Fibroblast of lung (primary cell): Measurements from ENCODE around the gene CYCS. TPM values are rescaled to one million over a fixed set of nuclear protein-coding genes. Genes with fewer than 3 reads are reported as not detected.
"Not testable (repeated sequence)": the region's sequence is repeated elsewhere in the genome, so short reads cannot be mapped to it uniquely, and the experiment has no call there.

ENCODE experiments used
- DNase-seq, 2 donors: peaks; one replicate each; pipeline versions ENCODE4 v3.0.0 to v3.0.0-alpha.2; 2010; ENCODE audit warnings: low read depth in 2 of 2
- H2AFZ ChIP-seq: 2 replicates; pipeline ENCODE4 v1.5.1; 2012; ENCODE audit warnings: low read length, control low read depth, inconsistent platforms
- H3K27ac ChIP-seq: 2 replicates; pipeline ENCODE4 v1.5.1; 2011; ENCODE audit warnings: low read length, control low read depth; ENCODE audit not compliant: insufficient read depth
- H3K27me3 ChIP-seq: 2 replicates; pipeline ENCODE4 v1.5.1; 2011; ENCODE audit warnings: mild to moderate bottlenecking, low read length; ENCODE audit not compliant: control insufficient read depth, insufficient read depth
- H3K36me3 ChIP-seq: 2 replicates; pipeline ENCODE4 v1.5.1; 2011; ENCODE audit warnings: low read length; ENCODE audit not compliant: control insufficient read depth, insufficient read depth
- H3K4me1 ChIP-seq: 2 replicates; pipeline ENCODE4 v1.5.1; 2011; ENCODE audit warnings: low read length; ENCODE audit not compliant: control insufficient read depth, insufficient read depth; ENCODE audit errors: extremely low read depth
- H3K4me2 ChIP-seq: 2 replicates; pipeline ENCODE4 v1.5.1; 2011; ENCODE audit warnings: low read length, control low read depth; ENCODE audit not compliant: insufficient read depth; ENCODE audit errors: extremely low read depth
- H3K4me3 ChIP-seq, 4 experiments: fragments of 200-600 bp in 1 of 4; sonication (generic) in 1 of 4; replicated peaks in 1 of 4; 2 replicates each; pipeline ENCODE4 v1.5.1; 2011 to 2016; ENCODE audit warnings: low read length in 4 of 4, low read depth in 3 of 4, mild to moderate bottlenecking in 3 of 4, control low read depth in 2 of 4, inconsistent platforms in 1 of 4, mixed read lengths in 1 of 4; ENCODE audit not compliant: insufficient read depth in 1 of 4; ENCODE audit errors: control extremely low read depth in 1 of 4
- H3K79me2 ChIP-seq: 2 replicates; pipeline ENCODE4 v1.5.1; 2012; ENCODE audit warnings: mild to moderate bottlenecking, low read length, inconsistent platforms; ENCODE audit not compliant: control insufficient read depth, insufficient read depth
- H3K9ac ChIP-seq: 2 replicates; pipeline ENCODE4 v1.5.1; 2011; ENCODE audit warnings: mild to moderate bottlenecking, low read length, control low read depth; ENCODE audit not compliant: insufficient read depth
- H3K9me3 ChIP-seq: 2 replicates; pipeline ENCODE4 v1.5.1; 2012; ENCODE audit warnings: low read depth, low read length; ENCODE audit not compliant: control insufficient read depth, insufficient read depth
- H4K20me1 ChIP-seq: 2 replicates; pipeline ENCODE4 v1.5.1; 2011; ENCODE audit warnings: low read length; ENCODE audit not compliant: control insufficient read depth, insufficient read depth; ENCODE audit errors: extremely low read depth
- EZH2 ChIP-seq: IDR thresholded peaks from 2 replicates; pipeline ENCODE4 v1.5.1; 2012; ENCODE audit warnings: low read length, control low read depth, mild to moderate bottlenecking; ENCODE audit errors: missing control alignments
- polyA plus RNA-seq, 2 donors: library from polyadenylated mRNA; depleted of rRNA in 1 of 2; stranded (reverse) in 1 of 2; unstranded in 1 of 2; fragments of >200 nt; gene quantifications; 2 replicates each; pipeline ENCODE4 v1.2.1, GENCODE V29; 2011 to 2012; ENCODE audit warnings: missing spikeins in 1 of 2
- total RNA-seq: library from RNA; depleted of rRNA; stranded (reverse); fragments of >200 nt; gene quantifications from 2 replicates; pipeline ENCODE4 v1.2.1, GENCODE V29; 2014
- TF ChIP-seq, protein P1 (sequence below), 2 donors: IDR thresholded peaks in 1 of 2; conservative IDR thresholded peaks in 1 of 2; 1 replicate in 1 of 2; 2 replicates in 1 of 2; pipeline ENCODE4 v1.5.1; 2011 to 2012; ENCODE audit warnings: low read length in 2 of 2, control low read depth in 1 of 2, inconsistent platforms in 1 of 2, low read depth in 1 of 2, mild to moderate bottlenecking in 1 of 2

CYCS gene
- total and polyA plus RNA-seq, 2 donors (not counting 1 experiment from before 2014, with no cell fraction given) = 32.7 to 76.5 TPM

DNA sequence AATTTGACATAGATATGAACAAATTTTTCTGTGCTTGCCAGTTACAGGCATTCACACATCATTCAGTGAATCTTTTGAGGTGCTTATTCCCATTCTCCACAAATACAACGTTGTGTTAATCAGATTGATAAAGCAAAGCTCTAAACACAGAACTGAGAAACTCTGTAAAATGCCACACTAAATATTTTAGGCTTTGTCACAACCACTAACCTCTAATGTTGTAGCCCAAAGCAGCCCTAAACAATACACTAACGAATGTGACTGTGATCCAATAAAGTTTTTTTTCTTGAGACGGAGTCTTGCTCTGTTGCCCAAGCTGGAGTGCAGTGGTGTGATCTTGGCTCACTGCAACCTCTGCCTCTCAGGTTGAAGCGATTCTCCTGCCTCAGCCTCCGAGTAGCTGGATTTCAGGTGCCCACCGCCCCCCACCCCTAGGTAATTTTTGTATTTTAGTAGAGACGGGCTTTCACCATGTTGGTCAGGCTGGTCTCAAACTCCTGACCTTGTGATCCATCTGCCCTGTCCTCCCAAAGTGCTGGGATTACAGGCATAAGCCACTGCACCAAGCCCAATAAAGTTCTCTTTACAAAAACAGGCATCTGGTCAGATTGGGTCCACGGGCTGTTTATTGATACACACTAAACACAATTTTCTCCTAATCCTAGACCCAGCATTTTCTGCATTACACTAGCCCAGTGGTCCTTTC lies 6.9 kb downstream of the CYCS start:
- TF ChIP-seq, protein P1, sequence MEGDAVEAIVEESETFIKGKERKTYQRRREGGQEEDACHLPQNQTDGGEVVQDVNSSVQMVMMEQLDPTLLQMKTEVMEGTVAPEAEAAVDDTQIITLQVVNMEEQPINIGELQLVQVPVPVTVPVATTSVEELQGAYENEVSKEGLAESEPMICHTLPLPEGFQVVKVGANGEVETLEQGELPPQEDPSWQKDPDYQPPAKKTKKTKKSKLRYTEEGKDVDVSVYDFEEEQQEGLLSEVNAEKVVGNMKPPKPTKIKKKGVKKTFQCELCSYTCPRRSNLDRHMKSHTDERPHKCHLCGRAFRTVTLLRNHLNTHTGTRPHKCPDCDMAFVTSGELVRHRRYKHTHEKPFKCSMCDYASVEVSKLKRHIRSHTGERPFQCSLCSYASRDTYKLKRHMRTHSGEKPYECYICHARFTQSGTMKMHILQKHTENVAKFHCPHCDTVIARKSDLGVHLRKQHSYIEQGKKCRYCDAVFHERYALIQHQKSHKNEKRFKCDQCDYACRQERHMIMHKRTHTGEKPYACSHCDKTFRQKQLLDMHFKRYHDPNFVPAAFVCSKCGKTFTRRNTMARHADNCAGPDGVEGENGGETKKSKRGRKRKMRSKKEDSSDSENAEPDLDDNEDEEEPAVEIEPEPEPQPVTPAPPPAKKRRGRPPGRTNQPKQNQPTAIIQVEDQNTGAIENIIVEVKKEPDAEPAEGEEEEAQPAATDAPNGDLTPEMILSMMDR (conservative IDR thresholded peaks at IDR 0.05 in 1 of 2, IDR thresholded peaks at IDR 0.05 in 1 of 2; ENCODE audit: low read depth in 1 of 2, low read length in 2 of 2) = no peak
- TF ChIP-seq EZH2 = no peak
- no peak for DNase-seq

DNA sequence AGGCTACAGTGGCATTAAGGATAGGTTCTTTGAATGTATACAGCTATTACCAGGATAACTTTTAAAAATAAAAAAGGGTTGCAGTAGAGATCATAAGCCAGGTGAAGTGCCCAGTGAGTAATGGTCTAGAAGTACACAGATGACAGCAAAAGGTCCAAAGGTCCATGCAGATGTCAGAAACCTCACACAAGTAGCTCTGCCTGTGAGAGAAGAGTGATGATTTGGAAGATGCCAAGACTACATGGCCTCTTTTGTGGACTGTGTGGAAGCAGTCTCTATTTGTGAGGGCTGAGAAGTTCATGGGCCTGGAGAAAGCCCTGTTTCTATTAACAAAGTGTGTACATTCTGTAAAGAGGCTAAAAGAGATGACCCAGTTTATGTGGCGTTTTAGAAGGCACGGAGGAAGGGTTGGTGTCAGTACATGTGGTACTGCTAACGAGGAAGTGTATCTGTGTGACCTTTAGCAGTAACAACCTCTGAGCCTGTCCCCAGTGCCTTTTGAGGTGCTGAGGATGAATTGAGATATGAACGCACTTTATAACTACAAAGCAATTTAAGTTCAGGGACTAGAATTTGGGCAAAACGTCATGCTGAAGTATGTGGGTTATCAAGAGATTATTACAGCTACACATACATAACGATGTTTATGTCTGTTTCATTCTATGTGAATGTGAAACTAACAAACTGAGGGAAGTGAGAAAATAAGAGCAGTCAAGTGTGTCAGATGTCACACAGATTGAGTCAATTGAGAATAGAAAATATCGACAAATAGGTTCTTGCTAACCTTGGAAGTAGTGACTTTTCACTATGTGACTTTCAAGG lies 7.6 kb downstream of the CYCS start:
- Histone ChIP-seq H3K4me2 (no peak overlapping the region), H4K20me1 (no peaks in the 10 kb centered on the region), H3K27ac (no peak overlapping the region), H3K79me2 (peaks cover 6% of the 10 kb centered on the region), H3K4me3 (no peak overlapping the region), H3K9ac (no peak overlapping the region), H3K4me1 (peaks cover under 1% of the 10 kb centered on the region), H3K27me3 (no peaks in the 10 kb centered on the region), H2AFZ (no peak overlapping the region), H3K36me3 (peaks cover 8% of the 10 kb centered on the region), H3K9me3 (no peaks in the 10 kb centered on the region)
- no peak for DNase-seq
- TF ChIP-seq EZH2 = no peak
- TF ChIP-seq, protein P1 (conservative IDR thresholded peaks at IDR 0.05 in 1 of 2, IDR thresholded peaks at IDR 0.05 in 1 of 2; ENCODE audit: low read depth in 1 of 2, low read length in 2 of 2) = no peak

More for the DNA sequence above, 6.9 kb downstream of the CYCS start:
- Histone ChIP-seq H3K79me2 (peaks cover 7% of the 10 kb centered on the region), H3K27me3 (no peaks in the 10 kb centered on the region), H3K4me3 (no peak overlapping the region), H3K36me3 (peaks cover 8% of the 10 kb centered on the region), H4K20me1 (no peaks in the 10 kb centered on the region), H2AFZ (no peak overlapping the region), H3K9me3 (no peaks in the 10 kb centered on the region), H3K9ac (no peak overlapping the region), H3K4me2 (no peak overlapping the region), H3K4me1 (peaks cover 2% of the 10 kb centered on the region), H3K27ac (no peak overlapping the region)

DNA sequence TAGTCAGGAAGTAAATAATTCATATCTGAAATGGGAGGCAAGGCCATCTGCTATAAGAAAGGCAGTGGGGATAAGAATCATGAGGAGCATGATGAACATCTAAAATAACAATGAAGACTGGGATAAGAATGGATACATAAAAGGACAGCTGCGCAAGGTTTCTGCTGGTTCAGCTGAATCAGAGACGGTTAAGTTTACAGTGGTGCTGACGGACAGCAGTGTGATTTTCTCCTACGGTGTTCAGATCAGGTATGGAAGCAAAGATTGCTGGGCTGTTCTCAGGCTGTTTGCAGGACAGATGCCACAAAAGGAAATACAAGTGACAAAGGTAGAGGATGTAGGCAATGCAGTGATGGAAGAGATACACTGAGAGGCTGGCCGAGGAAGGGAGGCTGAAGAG lies 8.4 kb downstream of the CYCS start:
- no peaks in the 10 kb centered on the region for H4K20me1 ChIP-seq
- no peak for DNase-seq
- TF ChIP-seq, protein P1 (conservative IDR thresholded peaks at IDR 0.05 in 1 of 2, IDR thresholded peaks at IDR 0.05 in 1 of 2; ENCODE audit: low read depth in 1 of 2, low read length in 2 of 2) = no peak
- no peak for TF ChIP-seq EZH2

DNA sequence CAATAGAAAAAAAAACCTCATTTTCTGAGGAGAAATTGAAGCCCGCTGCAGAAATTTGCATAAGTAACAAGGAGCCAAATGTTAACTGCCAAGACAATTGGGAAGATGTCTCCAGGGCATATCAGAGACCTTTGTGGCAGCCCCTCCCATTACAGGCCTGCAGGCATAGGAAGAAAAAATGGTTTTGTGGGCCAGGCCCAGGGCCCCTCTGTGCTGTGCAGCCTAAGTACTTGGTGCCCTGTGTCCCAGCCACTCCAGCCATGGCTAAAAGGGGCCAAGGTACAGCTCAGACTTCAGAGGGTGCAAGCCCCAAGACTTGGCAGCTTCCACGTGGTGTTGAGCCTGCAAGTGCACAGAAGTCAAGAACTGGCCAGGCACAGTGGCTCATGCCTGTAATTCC lies 14.5 kb downstream of the CYCS start:
- not testable (repeated sequence) for H2AFZ ChIP-seq, H3K4me1 ChIP-seq, H3K27ac ChIP-seq, H3K4me2 ChIP-seq, H4K20me1 ChIP-seq, H3K36me3 ChIP-seq, H3K9ac ChIP-seq, H3K27me3 ChIP-seq, H3K79me2 ChIP-seq, DNase-seq, H3K9me3 ChIP-seq, H3K4me3 ChIP-seq

More for the DNA sequence above, 8.4 kb downstream of the CYCS start:
- Histone ChIP-seq H3K79me2 (peaks cover under 1% of the 10 kb centered on the region), H3K4me3 (no peak overlapping the region), H3K9me3 (no peaks in the 10 kb centered on the region), H3K27ac (no peak overlapping the region), H3K27me3 (no peaks in the 10 kb centered on the region), H3K9ac (no peak overlapping the region), H3K36me3 (peaks cover 6% of the 10 kb centered on the region), H2AFZ (no peak overlapping the region), H3K4me1 (no peaks in the 10 kb centered on the region), H3K4me2 (no peak overlapping the region)
